GM19239 (cell line): Measurements from ENCODE around the gene LCN2.
A peak's percentile ranks its signal among the peaks of the same experiment; 100 is the strongest.
"Not testable (repeated sequence)": the region's sequence is repeated elsewhere in the genome, so short reads cannot be mapped to it uniquely, and the experiment has no call there.

ENCODE experiments used
- DNase-seq: peaks from one replicate; pipeline ENCODE4 v3.0.0; 2011; ENCODE audit warnings: low spot score; ENCODE audit not compliant: insufficient read length
- FAIRE-seq: peaks from 2 replicates; lab custom pipeline; 2011; peaks lifted over from hg19 to GRCh38; lab: Jason Lieb, UNC

Gene LCN2

GRCh38 chr9:128149001-128149701, at the start of gene LCN2:
LCN2 (plus strand) TSS chr9:128149453; CDS start chr9:128149526, 73 bp downstream.
- FAIRE-seq, result no peak
- DNase-seq, result peak; percentile 6

GRCh38 chr9:128099932-128100491, 49.2 kb upstream of the LCN2 start:
- DNase-seq (no peak), FAIRE-seq (no peak)

GRCh38 chr9:128100581-128100980, 48.7 kb upstream of the LCN2 start:
- FAIRE-seq, result no peak
- DNase-seq, result no peak

- no peak for DNase-seq
- FAIRE-seq, result no peak
Observed at GRCh38 chr9:128101231-128101661, 48.0 kb upstream of the LCN2 start.

GRCh38 chr9:128101690-128102089, 47.6 kb upstream of the LCN2 start:
- FAIRE-seq, result no peak
- no peak for DNase-seq

- FAIRE-seq, result no peak
Observed at GRCh38 chr9:128102196-128102595, 47.1 kb upstream of the LCN2 start.

GRCh38 chr9:128102861-128103588, 46.2 kb upstream of the LCN2 start:
- DNase-seq (no peak), FAIRE-seq (no peak)

More at GRCh38 chr9:128102196-128102595, 47.1 kb upstream of the LCN2 start:
- DNase-seq, result no peak

- DNase-seq (no peak), FAIRE-seq (no peak)
Observed at GRCh38 chr9:128103589-128103962, 45.7 kb upstream of the LCN2 start.

GRCh38 chr9:128104171-128104618, 45.1 kb upstream of the LCN2 start:
- DNase-seq, result no peak
- FAIRE-seq, result no peak

- no peak for DNase-seq
- FAIRE-seq, result no peak
Observed at GRCh38 chr9:128105538-128106175, 43.6 kb upstream of the LCN2 start.

- no peak for FAIRE-seq
- no peak for DNase-seq
Observed at GRCh38 chr9:128106181-128106939, 42.9 kb upstream of the LCN2 start.

GRCh38 chr9:128106940-128107467, 42.2 kb upstream of the LCN2 start:
- FAIRE-seq (no peak), DNase-seq (no peak)

GRCh38 chr9:128107468-128108268, 41.6 kb upstream of the LCN2 start:
- no peak for DNase-seq
- no peak for FAIRE-seq

- no peak for DNase-seq
- no peak for FAIRE-seq
Observed at GRCh38 chr9:128108269-128109049, 40.8 kb upstream of the LCN2 start.

- FAIRE-seq (no peak), DNase-seq (no peak)
Observed at GRCh38 chr9:128109050-128109709, 40.1 kb upstream of the LCN2 start.

GRCh38 chr9:128111726-128112125, 37.5 kb upstream of the LCN2 start:
- not testable (repeated sequence) for FAIRE-seq, DNase-seq

GRCh38 chr9:128113526-128114325, 35.5 kb upstream of the LCN2 start:
- FAIRE-seq, result no peak
- no peak for DNase-seq
